NB4 (cell line): Measurements from ENCODE around the gene RFC4.

Experiments used
- DNase-seq: peaks from one replicate; pipeline ENCODE4 v3.0.0; 2010; ENCODE audit warnings: low read depth
- H3K4me3 ChIP-seq: one replicate; pipeline ENCODE4 v1.5.1; 2011; ENCODE audit warnings: mild to moderate bottlenecking, low read depth, low read length, moderate library complexity
- MYC ChIP-seq: IDR thresholded peaks from 2 replicates; pipeline ENCODE4 v1.6.1; 2011; ENCODE audit warnings: low read depth, low read length
- POLR2A ChIP-seq: IDR thresholded peaks from 2 replicates; pipeline ENCODE4 v1.6.1; 2011; ENCODE audit warnings: mild to moderate bottlenecking; ENCODE audit not compliant: insufficient read length; ENCODE audit errors: extremely low read depth
- TF ChIP-seq, protein P1 (sequence below): IDR thresholded peaks from 2 replicates; pipeline ENCODE4 v1.6.1; 2011; ENCODE audit warnings: low read depth, low read length
- TF ChIP-seq, protein P2 (sequence below): IDR thresholded peaks from one replicate; pipeline ENCODE4 v1.5.1; 2012; ENCODE audit warnings: low read depth, low read length

The RFC4 gene

DNA sequence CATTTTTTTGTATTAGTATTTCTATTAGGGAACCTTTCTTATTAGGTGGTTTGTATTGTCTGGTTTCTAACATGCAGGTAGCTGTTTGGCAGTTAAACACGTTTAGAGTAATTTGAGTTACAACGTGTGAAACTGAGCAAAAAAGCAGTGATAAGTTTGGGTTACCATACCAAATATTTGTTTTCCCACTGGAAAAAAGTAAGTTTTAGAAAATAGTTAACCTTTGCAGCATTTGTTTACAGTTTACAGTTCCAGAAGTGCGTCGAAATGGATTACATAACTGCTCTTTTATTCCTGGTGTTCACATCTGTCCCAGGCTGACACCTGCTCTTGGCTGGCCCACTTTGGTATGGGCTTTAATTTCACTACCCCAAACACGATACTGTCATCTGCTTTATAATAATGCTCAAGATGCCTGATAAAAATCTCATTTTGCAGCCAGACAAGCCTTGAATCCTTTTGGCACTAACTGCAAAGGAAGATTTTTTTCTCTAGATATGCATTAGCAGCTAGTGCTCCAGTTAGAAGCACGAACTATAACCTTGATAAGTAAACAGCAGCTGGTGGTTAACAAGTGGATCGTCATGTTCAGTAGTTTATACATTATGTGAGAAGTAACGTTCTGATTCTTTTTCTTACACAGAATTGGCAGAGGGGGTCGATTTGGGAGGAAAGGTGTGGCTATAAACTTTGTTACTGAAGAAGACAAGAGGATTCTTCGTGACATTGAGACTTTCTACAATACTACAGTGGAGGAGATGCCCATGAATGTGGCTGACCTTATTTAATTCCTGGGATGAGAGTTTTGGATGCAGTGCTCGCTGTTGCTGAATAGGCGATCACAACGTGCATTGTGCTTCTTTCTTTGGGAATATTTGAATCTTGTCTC, 17.6 kb downstream of the RFC4 start:
- TF ChIP-seq, protein P1, sequence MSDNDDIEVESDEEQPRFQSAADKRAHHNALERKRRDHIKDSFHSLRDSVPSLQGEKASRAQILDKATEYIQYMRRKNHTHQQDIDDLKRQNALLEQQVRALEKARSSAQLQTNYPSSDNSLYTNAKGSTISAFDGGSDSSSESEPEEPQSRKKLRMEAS = no peak
- TF ChIP-seq, protein P2, sequence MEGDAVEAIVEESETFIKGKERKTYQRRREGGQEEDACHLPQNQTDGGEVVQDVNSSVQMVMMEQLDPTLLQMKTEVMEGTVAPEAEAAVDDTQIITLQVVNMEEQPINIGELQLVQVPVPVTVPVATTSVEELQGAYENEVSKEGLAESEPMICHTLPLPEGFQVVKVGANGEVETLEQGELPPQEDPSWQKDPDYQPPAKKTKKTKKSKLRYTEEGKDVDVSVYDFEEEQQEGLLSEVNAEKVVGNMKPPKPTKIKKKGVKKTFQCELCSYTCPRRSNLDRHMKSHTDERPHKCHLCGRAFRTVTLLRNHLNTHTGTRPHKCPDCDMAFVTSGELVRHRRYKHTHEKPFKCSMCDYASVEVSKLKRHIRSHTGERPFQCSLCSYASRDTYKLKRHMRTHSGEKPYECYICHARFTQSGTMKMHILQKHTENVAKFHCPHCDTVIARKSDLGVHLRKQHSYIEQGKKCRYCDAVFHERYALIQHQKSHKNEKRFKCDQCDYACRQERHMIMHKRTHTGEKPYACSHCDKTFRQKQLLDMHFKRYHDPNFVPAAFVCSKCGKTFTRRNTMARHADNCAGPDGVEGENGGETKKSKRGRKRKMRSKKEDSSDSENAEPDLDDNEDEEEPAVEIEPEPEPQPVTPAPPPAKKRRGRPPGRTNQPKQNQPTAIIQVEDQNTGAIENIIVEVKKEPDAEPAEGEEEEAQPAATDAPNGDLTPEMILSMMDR = no peak
- H3K4me3 ChIP-seq = peak overlapping the region; percentile 99
- no peak for DNase-seq

DNA sequence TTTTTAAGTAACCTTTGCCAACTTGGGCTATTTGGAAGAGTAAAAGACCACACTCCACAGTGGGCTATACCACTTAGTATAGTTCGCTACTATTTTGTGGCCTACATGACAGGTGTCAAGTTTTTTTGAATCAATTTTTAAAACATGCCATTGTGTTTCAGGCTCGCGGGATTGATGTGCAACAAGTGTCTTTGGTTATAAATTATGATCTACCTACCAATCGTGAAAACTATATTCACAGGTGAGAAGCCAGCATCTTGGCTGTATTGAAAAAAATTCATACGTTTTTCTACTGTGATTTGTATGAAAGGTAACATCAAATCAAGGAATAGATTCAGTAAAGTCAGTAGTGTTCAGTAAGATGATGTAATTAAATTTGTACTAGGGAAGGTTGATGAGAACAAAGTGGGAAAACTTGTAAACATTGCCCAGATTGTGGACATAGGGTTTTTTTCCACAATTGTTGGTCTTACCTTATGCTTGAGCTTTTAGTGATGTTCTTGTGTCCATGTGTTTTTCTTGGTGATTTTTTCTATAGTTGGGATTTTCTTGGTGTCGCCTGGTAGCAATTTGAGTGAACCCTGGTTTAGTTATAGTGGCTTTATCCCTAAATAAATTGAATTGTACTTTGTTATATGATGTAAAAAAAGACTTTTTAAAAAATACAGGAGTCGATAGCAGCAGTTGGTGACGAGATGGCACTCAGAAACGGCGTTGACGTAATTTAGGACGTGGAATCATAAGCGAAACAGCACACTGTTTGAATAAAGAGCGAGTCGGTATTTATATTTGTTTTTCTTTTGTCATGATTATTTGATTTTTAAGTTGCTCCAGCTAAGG, 18.4 kb downstream of the RFC4 start:
- peak overlapping the region; percentile 99 for H3K4me3 ChIP-seq
- DNase-seq = no peak
- TF ChIP-seq, protein P1 = no peak
- no peak for TF ChIP-seq POLR2A
- TF ChIP-seq, protein P2 = no peak
- no peak for TF ChIP-seq MYC

DNA sequence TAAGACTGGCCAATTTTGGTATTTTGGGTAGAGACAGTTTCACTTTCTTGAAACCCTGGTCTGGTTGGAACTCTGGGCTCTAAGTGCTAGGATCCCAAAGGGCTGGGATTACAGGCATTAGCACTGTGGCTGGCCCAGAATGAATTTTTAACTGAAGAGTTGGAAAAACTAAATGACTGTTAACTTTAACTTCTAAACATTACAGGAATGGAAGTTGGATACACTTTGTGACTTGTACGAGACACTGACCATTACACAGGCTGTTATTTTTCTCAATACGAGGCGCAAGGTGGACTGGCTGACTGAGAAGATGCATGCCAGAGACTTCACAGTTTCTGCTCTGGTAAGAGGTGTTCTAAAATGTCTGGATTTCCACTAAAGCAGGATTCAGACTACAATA, 19.4 kb downstream of the RFC4 start:
- peak overlapping the region; percentile 99 for H3K4me3 ChIP-seq
- TF ChIP-seq, protein P2 = no peak
- TF ChIP-seq, protein P1 = no peak
- TF ChIP-seq MYC (no peak), POLR2A (no peak)
- no peak for DNase-seq

DNA sequence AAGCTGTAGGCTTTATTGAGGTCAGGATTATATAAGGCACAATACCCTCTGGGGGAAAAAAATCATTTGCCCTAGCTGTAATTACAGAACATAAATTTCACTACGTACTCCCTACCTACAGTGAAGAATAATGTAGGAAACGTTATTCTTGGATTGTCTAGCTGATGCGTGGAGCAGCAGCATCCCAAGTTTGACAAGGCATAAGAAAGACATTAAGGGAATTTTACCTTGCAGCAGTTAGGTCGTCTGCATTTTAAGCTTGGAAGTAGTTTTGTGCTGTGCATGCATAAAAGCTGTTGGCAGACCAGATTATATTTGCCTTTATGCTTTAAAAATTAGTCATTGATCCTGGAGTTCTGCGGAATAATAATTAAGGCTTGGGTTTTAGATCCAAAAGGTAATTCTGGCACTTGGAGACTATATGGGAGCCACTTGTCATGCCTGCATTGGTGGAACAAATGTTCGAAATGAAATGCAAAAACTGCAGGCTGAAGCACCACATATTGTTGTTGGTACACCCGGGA, 20.7 kb downstream of the RFC4 start:
- H3K4me3 ChIP-seq = peak overlapping the region; percentile 99
- TF ChIP-seq, protein P1 = no peak
- DNase-seq = no peak

DNA sequence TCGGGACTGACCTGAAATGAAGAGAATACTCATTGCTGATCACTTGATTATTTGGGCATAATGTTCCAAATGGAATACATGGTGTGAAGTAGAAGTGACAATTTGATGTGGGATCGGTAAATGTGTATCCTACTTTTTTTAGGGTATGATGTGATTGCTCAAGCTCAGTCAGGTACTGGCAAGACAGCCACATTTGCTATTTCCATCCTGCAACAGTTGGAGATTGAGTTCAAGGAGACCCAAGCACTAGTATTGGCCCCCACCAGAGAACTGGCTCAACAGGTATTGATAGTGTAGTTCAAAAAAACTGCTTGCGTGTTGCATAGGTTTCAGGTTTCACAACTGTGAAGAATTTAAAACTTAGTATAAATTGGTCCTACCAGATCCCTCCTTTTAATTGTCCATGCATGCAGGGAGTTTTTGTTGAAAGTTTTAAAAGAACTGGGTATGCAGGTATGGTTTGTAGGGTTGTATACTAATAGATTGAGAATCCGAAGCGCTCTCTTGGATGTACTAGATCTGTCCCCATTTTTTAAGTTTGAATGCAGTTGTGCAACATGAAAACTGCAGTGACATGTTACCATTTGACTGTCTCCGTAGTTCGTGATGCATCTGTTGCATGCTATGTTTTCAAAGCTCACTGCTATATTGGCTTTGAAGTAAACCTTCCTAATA, 21.3 kb downstream of the RFC4 start:
- peak overlapping the region; percentile 99 for H3K4me3 ChIP-seq
- DNase-seq = no peak
- TF ChIP-seq, protein P1 = no peak
- TF ChIP-seq, protein P2 = no peak
- TF ChIP-seq POLR2A (no peak), MYC (no peak)
